Effector memory CD8-positive, alpha-beta T cell (primary cell): ENCODE data around the gene SYTL2.
A peak's percentile ranks its signal among the peaks of the same experiment; 100 is the strongest.
"Not testable (repeated sequence)": the region's sequence is repeated elsewhere in the genome, so short reads cannot be mapped to it uniquely, and the experiment has no call there.

Source experiments
- ATAC-seq: fragments of 150-1000 bp; cut with Tn5 transposase; replicated peaks from 2 replicates; pipeline ENCODE4 v1.10.0; 2021; ENCODE audit warnings: mild to moderate bottlenecking, moderate library complexity
- DNase-seq, 3 experiments: peaks; one replicate each; pipeline ENCODE4 v3.0.0; 2021
- H3K27ac Mint-ChIP-seq, 2 donors: one replicate each; pipeline ENCODE4 v1.8.0; 2022; ENCODE audit warnings: mild to moderate bottlenecking in 2 of 2, mixed read lengths in 2 of 2, moderate library complexity in 2 of 2
- H3K27me3 Mint-ChIP-seq, 2 donors: one replicate each; pipeline ENCODE4 v1.8.0; 2022; ENCODE audit warnings: mixed read lengths in 2 of 2
- H3K36me3 Mint-ChIP-seq: one replicate; pipeline ENCODE4 v1.8.0; 2022; ENCODE audit warnings: mild to moderate bottlenecking, moderate library complexity, mixed read lengths; ENCODE audit not compliant: insufficient read depth
- H3K4me1 Mint-ChIP-seq, 2 donors: one replicate each; pipeline ENCODE4 v1.8.0; 2022; ENCODE audit warnings: low read depth in 2 of 2, mixed read lengths in 2 of 2
- H3K4me3 Mint-ChIP-seq, 2 donors: one replicate each; pipeline ENCODE4 v1.8.0; 2022; ENCODE audit warnings: mild to moderate bottlenecking in 2 of 2, mixed read lengths in 2 of 2, moderate library complexity in 2 of 2
- H3K9me3 Mint-ChIP-seq, 2 donors: one replicate each; pipeline ENCODE4 v1.8.0; 2022; ENCODE audit warnings: mixed read lengths in 2 of 2

SYTL2 gene

GRCh38 chr11:85800595-85801342, 10.2 kb downstream of the SYTL2 start:
- Mint-ChIP-seq H3K36me3 (peaks cover 22% of the 10 kb centered on the region), H3K27me3 (no peaks in the 10 kb centered on the region), H3K9me3 (no peaks in the 10 kb centered on the region), H3K4me1 (peaks cover 59 to 83% of the 10 kb centered on the region in 2 donors), H3K27ac (peak overlapping the region; percentile 36 to 42), H3K4me3 (peak overlapping the region; percentile 29 to 51)
- no peak for DNase-seq
- ATAC-seq: peak; percentile 31

- Mint-ChIP-seq H3K4me1 (peaks cover 53 to 77% of the 10 kb centered on the region in 2 donors), H3K27ac (peak overlapping the region; percentile 36 to 42), H3K9me3 (no peaks in the 10 kb centered on the region), H3K4me3 (peak overlapping the region in 1 of 2 donors; percentile 15), H3K27me3 (no peaks in the 10 kb centered on the region), H3K36me3 (peaks cover 17% of the 10 kb centered on the region)
- DNase-seq (no peak), ATAC-seq (no peak)
Measured at GRCh38 chr11:85799142-85799541, 11.8 kb downstream of the SYTL2 start.

GRCh38 chr11:85798361-85798760, 12.6 kb downstream of the SYTL2 start:
- H3K27me3 Mint-ChIP-seq: no peaks in the 10 kb centered on the region
- H3K36me3 Mint-ChIP-seq: peaks cover 20% of the 10 kb centered on the region
- peak overlapping the region; percentile 36 to 42 for H3K27ac Mint-ChIP-seq
- no peak overlapping the region for H3K4me3 Mint-ChIP-seq
- ATAC-seq (no peak), DNase-seq (no peak)
- peaks cover 55 to 74% of the 10 kb centered on the region in 2 donors for H3K4me1 Mint-ChIP-seq
- no peaks in the 10 kb centered on the region for H3K9me3 Mint-ChIP-seq

GRCh38 chr11:85795712-85796487, 15.0 kb downstream of the SYTL2 start:
- Mint-ChIP-seq H3K27ac (peak overlapping the region in 1 of 2 donors; percentile 42), H3K4me1 (peaks cover 38 to 54% of the 10 kb centered on the region in 2 donors)
- ATAC-seq: no peak

GRCh38 chr11:85791409-85791990, 19.4 kb downstream of the SYTL2 start:
- H3K9me3 Mint-ChIP-seq: no peaks in the 10 kb centered on the region
- H3K27me3 Mint-ChIP-seq: no peaks in the 10 kb centered on the region
- H3K36me3 Mint-ChIP-seq: peaks cover 12% of the 10 kb centered on the region
- no peak overlapping the region for H3K4me3 Mint-ChIP-seq
- H3K27ac Mint-ChIP-seq: peak overlapping the region in 1 of 2 donors; percentile 35
- DNase-seq (no peak), ATAC-seq (no peak)
- H3K4me1 Mint-ChIP-seq: peaks cover 26 to 44% of the 10 kb centered on the region in 2 donors

More at GRCh38 chr11:85795712-85796487, 15.0 kb downstream of the SYTL2 start:
- H3K9me3 Mint-ChIP-seq: no peaks in the 10 kb centered on the region
- no peaks in the 10 kb centered on the region for H3K27me3 Mint-ChIP-seq
- no peak overlapping the region for H3K4me3 Mint-ChIP-seq
- DNase-seq: no peak
- peaks cover 14% of the 10 kb centered on the region for H3K36me3 Mint-ChIP-seq

GRCh38 chr11:85787809-85788760, 22.9 kb downstream of the SYTL2 start:
- DNase-seq: no peak
- ATAC-seq: peak; percentile 51
- Mint-ChIP-seq H3K27ac (peak overlapping the region; percentile 46 to 84), H3K9me3 (no peaks in the 10 kb centered on the region), H3K4me1 (peaks cover 33 to 55% of the 10 kb centered on the region in 2 donors), H3K27me3 (no peaks in the 10 kb centered on the region), H3K36me3 (peaks cover 8% of the 10 kb centered on the region), H3K4me3 (peak overlapping the region in 1 of 2 donors; percentile 45)

GRCh38 chr11:85787168-85787567, 23.8 kb downstream of the SYTL2 start:
- H3K27ac Mint-ChIP-seq: peak overlapping the region; percentile 26 to 46
- DNase-seq: no peak
- ATAC-seq: no peak
- H3K9me3 Mint-ChIP-seq: peaks cover 3 to 6% of the 10 kb centered on the region in 2 donors
- no peaks in the 10 kb centered on the region for H3K27me3 Mint-ChIP-seq
- H3K4me1 Mint-ChIP-seq: peaks cover 35 to 60% of the 10 kb centered on the region in 2 donors
- peaks cover 8% of the 10 kb centered on the region for H3K36me3 Mint-ChIP-seq
- H3K4me3 Mint-ChIP-seq: peak overlapping the region in 1 of 2 donors; percentile 1

- no peak for DNase-seq
- Mint-ChIP-seq H3K4me3 (no peak overlapping the region), H3K27ac (peak overlapping the region in 1 of 2 donors; percentile 55), H3K27me3 (no peaks in the 10 kb centered on the region), H3K9me3 (peaks cover 3 to 6% of the 10 kb centered on the region in 2 donors), H3K36me3 (peaks cover 8% of the 10 kb centered on the region), H3K4me1 (peaks cover 56 to 76% of the 10 kb centered on the region in 2 donors)
- no peak for ATAC-seq
Measured at GRCh38 chr11:85784480-85785265, 26.3 kb downstream of the SYTL2 start.

GRCh38 chr11:85783758-85784157, 27.2 kb downstream of the SYTL2 start:
- Mint-ChIP-seq H3K9me3 (peaks cover 3 to 6% of the 10 kb centered on the region in 2 donors), H3K36me3 (peaks cover 8% of the 10 kb centered on the region), H3K27me3 (no peaks in the 10 kb centered on the region), H3K4me1 (peaks cover 56 to 74% of the 10 kb centered on the region in 2 donors), H3K4me3 (no peak overlapping the region), H3K27ac (peak overlapping the region; percentile 85 to 89)
- DNase-seq (no peak), ATAC-seq (no peak)

- peak in 2 of 3 experiments; percentile 4 to 14 for DNase-seq
- H3K4me3 Mint-ChIP-seq: peak overlapping the region; percentile 22 to 40
Measured at GRCh38 chr11:85780780-85781517, 30.0 kb downstream of the SYTL2 start.

GRCh38 chr11:85779956-85780640, 30.8 kb downstream of the SYTL2 start:
- DNase-seq (no peak), ATAC-seq (no peak)
- H3K4me3 Mint-ChIP-seq: peak overlapping the region in 1 of 2 donors; percentile 12
- peaks cover 3% of the 10 kb centered on the region for H3K36me3 Mint-ChIP-seq
- peaks cover 57 to 72% of the 10 kb centered on the region in 2 donors for H3K4me1 Mint-ChIP-seq
- H3K27me3 Mint-ChIP-seq: no peaks in the 10 kb centered on the region
- peaks cover 3 to 6% of the 10 kb centered on the region in 2 donors for H3K9me3 Mint-ChIP-seq
- H3K27ac Mint-ChIP-seq: peak overlapping the region; percentile 85 to 91

More at GRCh38 chr11:85780780-85781517, 30.0 kb downstream of the SYTL2 start:
- H3K9me3 Mint-ChIP-seq, H3K27me3 Mint-ChIP-seq, H3K36me3 Mint-ChIP-seq: not testable (repeated sequence)
- peaks cover 55 to 70% of the 10 kb centered on the region in 2 donors for H3K4me1 Mint-ChIP-seq
- H3K27ac Mint-ChIP-seq: peak overlapping the region; percentile 85 to 91
- ATAC-seq: peak; percentile 89
